Naive thymus-derived CD8-positive, alpha-beta T cell (primary cell): ENCODE results near the gene TNIP3. TPM values are rescaled to one million over a fixed set of nuclear protein-coding genes. Genes with fewer than 3 reads are reported as not detected.
A peak's percentile ranks its signal among the peaks of the same experiment; 100 is the strongest.

Source experiments
- ATAC-seq, 2 donors: fragments of 150-1000 bp; cut with Tn5 transposase in 1 of 2; sonication (Bioruptor Pico), chemical (Tn5 transposase) in 1 of 2; 1 replicate in 1 of 2; 2 replicates in 1 of 2; pipeline ENCODE4 v1.10.0; 2021; ENCODE audit warnings: mild to moderate bottlenecking in 2 of 2, moderate library complexity in 2 of 2
- POLR2A ChIA-PET: fragments of 350-600 bp; sonication (Branson Sonifier 250); formaldehyde crosslinking; loops from one replicate; lab custom pipeline; 2021; ENCODE audit warnings: antibody characterized with exemption; lab: Charles Lee
- DNase-seq, 10 donors: peaks; one replicate each; pipeline versions ENCODE4 v3.0.0 to v3.0.0-alpha.2; 2020 to 2022
- H3K27ac Mint-ChIP-seq, 10 donors: one replicate each; pipeline ENCODE4 v1.8.0; 2020 to 2022; ENCODE audit warnings: mild to moderate bottlenecking in 10 of 10, mixed read lengths in 10 of 10, moderate library complexity in 4 of 10, inconsistent platforms in 1 of 10
- H3K27me3 Mint-ChIP-seq, 5 donors: one replicate each; pipeline ENCODE4 v1.8.0; 2021 to 2022; ENCODE audit warnings: mixed read lengths in 5 of 5
- H3K36me3 Mint-ChIP-seq, 3 donors: one replicate each; pipeline ENCODE4 v1.8.0; 2020 to 2022; ENCODE audit warnings: mixed read lengths in 3 of 3, mild to moderate bottlenecking in 2 of 3, inconsistent platforms in 1 of 3
- H3K4me1 Mint-ChIP-seq, 4 donors: one replicate each; pipeline ENCODE4 v1.8.0; 2021 to 2022; ENCODE audit warnings: mixed read lengths in 4 of 4
- H3K4me3 Mint-ChIP-seq, 10 donors: one replicate each; pipeline ENCODE4 v1.8.0; 2020 to 2022; ENCODE audit warnings: mild to moderate bottlenecking in 10 of 10, mixed read lengths in 10 of 10, moderate library complexity in 6 of 10, inconsistent platforms in 1 of 10
- H3K9me3 Mint-ChIP-seq, 9 donors: one replicate each; pipeline ENCODE4 v1.8.0; 2020 to 2022; ENCODE audit warnings: mixed read lengths in 9 of 9, mild to moderate bottlenecking in 3 of 9, inconsistent platforms in 1 of 9, moderate library complexity in 1 of 9
- polyA plus RNA-seq, 3 donors: library from polyadenylated mRNA; unstranded; fragments of 300-500 nt; fragmentation: Illumina TruSeq; gene quantifications; one replicate each; pipeline ENCODE4 v1.2.3, GENCODE V29; 2021
- total RNA-seq, 8 experiments: library from RNA in 2 of 8; stranded (reverse) in 2 of 8; gene quantifications; one replicate each; pipeline ENCODE4 v1.2.3 and lab custom pipeline; 2021 to 2026

Gene TNIP3
- total and polyA plus RNA-seq, 5 experiments from 2014 or later, result 0.29 to 8.0 (median 0.88) TPM

- Mint-ChIP-seq H3K27ac (no peak overlapping the region), H3K4me3 (no peak overlapping the region), H3K36me3 (peaks cover 0 to 2% (median 0%) of the 10 kb centered on the region in 3 donors), H3K27me3 (no peaks in the 10 kb centered on the region), H3K4me1 (peaks cover 8 to 43% (median 25%) of the 10 kb centered on the region in 4 donors), H3K9me3 (peaks cover 0 to 6% (median 0%) of the 10 kb centered on the region in 9 donors)
- POLR2A ChIA-PET, result no interaction called here
- DNase-seq (no peak), ATAC-seq (no peak)
Observed at GRCh38 chr4:121127100-121127499, 37.0 kb downstream of the TNIP3 start.

- POLR2A ChIA-PET, result no interaction called here
- Mint-ChIP-seq H3K36me3 (peaks cover 0 to 2% (median 0%) of the 10 kb centered on the region in 3 donors), H3K27me3 (no peaks in the 10 kb centered on the region), H3K9me3 (peaks cover 0 to 6% (median 0%) of the 10 kb centered on the region in 9 donors), H3K27ac (no peak overlapping the region), H3K4me3 (no peak overlapping the region), H3K4me1 (peaks cover 8 to 43% (median 24%) of the 10 kb centered on the region in 4 donors)
- DNase-seq, result no peak
- ATAC-seq, result no peak
Observed at GRCh38 chr4:121126449-121127006, 37.6 kb downstream of the TNIP3 start.

- H3K27me3 Mint-ChIP-seq, result no peaks in the 10 kb centered on the region
- DNase-seq, result no peak
- H3K9me3 Mint-ChIP-seq, result peaks cover 0 to 6% (median 0%) of the 10 kb centered on the region in 9 donors
- H3K27ac Mint-ChIP-seq, result peak overlapping the region in 2 of 10 donors; percentile 34 to 37
- ATAC-seq, result no peak
- peak overlapping the region in 1 of 10 donors; percentile 17 for H3K4me3 Mint-ChIP-seq
- POLR2A ChIA-PET, result no interaction called here
- peaks cover 8 to 43% (median 24%) of the 10 kb centered on the region in 4 donors for H3K4me1 Mint-ChIP-seq
- peaks cover 0 to 2% (median 0%) of the 10 kb centered on the region in 3 donors for H3K36me3 Mint-ChIP-seq
Observed at GRCh38 chr4:121125498-121125885, 38.6 kb downstream of the TNIP3 start.

- POLR2A ChIA-PET, result no interaction called here
- DNase-seq, result no peak
- no peak overlapping the region for H3K27ac Mint-ChIP-seq
- no peaks in the 10 kb centered on the region for H3K9me3 Mint-ChIP-seq
- no peak for ATAC-seq
- no peaks in the 10 kb centered on the region for H3K36me3 Mint-ChIP-seq
- peaks cover 6 to 50% (median 28%) of the 10 kb centered on the region in 4 donors for H3K4me1 Mint-ChIP-seq
- H3K4me3 Mint-ChIP-seq, result no peak overlapping the region
- H3K27me3 Mint-ChIP-seq, result no peaks in the 10 kb centered on the region
Observed at GRCh38 chr4:121122661-121123060, 41.5 kb downstream of the TNIP3 start.

- no peaks in the 10 kb centered on the region for H3K27me3 Mint-ChIP-seq
- DNase-seq, result no peak
- H3K9me3 Mint-ChIP-seq, result no peaks in the 10 kb centered on the region
- no peaks in the 10 kb centered on the region for H3K36me3 Mint-ChIP-seq
- no peak for ATAC-seq
- H3K27ac Mint-ChIP-seq, result no peak overlapping the region
- peaks cover 4 to 24% (median 15%) of the 10 kb centered on the region in 4 donors for H3K4me1 Mint-ChIP-seq
- POLR2A ChIA-PET, result no interaction called here
- H3K4me3 Mint-ChIP-seq, result no peak overlapping the region
Observed at GRCh38 chr4:121119715-121120114, 44.4 kb downstream of the TNIP3 start.

GRCh38 chr4:121118344-121118743 lies 45.8 kb downstream of the TNIP3 start:
- Mint-ChIP-seq H3K27ac (peak overlapping the region in 3 of 10 donors; percentile 29 to 66 (median 65)), H3K9me3 (no peaks in the 10 kb centered on the region), H3K36me3 (no peaks in the 10 kb centered on the region), H3K4me1 (peaks cover 7 to 24% (median 20%) of the 10 kb centered on the region in 4 donors), H3K4me3 (peak overlapping the region in 1 of 10 donors; percentile 3), H3K27me3 (no peaks in the 10 kb centered on the region)
- DNase-seq (no peak), ATAC-seq (no peak)
- POLR2A ChIA-PET, result no interaction called here

GRCh38 chr4:121114756-121115155 lies 49.4 kb downstream of the TNIP3 start:
- Mint-ChIP-seq H3K36me3 (no peaks in the 10 kb centered on the region), H3K9me3 (no peaks in the 10 kb centered on the region), H3K4me1 (peaks cover 8 to 24% (median 21%) of the 10 kb centered on the region in 4 donors), H3K4me3 (no peak overlapping the region), H3K27ac (no peak overlapping the region), H3K27me3 (no peaks in the 10 kb centered on the region)
- ATAC-seq (no peak), DNase-seq (no peak)
- POLR2A ChIA-PET, result no interaction called here

GRCh38 chr4:121112530-121112929 lies 51.6 kb downstream of the TNIP3 start:
- Mint-ChIP-seq H3K9me3 (no peaks in the 10 kb centered on the region), H3K27ac (no peak overlapping the region), H3K4me3 (no peak overlapping the region), H3K36me3 (no peaks in the 10 kb centered on the region), H3K27me3 (no peaks in the 10 kb centered on the region), H3K4me1 (peaks cover 9 to 22% (median 15%) of the 10 kb centered on the region in 4 donors)
- DNase-seq, result peak in 1 of 10 donors; percentile 8
- ATAC-seq, result no peak
- POLR2A ChIA-PET, result no interaction called here

GRCh38 chr4:121108557-121108956 lies 55.6 kb downstream of the TNIP3 start:
- ATAC-seq (peak in 1 of 2 donors; percentile 25), DNase-seq (no peak)
- peaks cover 0 to 10% (median 0%) of the 10 kb centered on the region in 9 donors for H3K9me3 Mint-ChIP-seq
- no peak overlapping the region for H3K4me3 Mint-ChIP-seq
- H3K4me1 Mint-ChIP-seq, result peaks cover 5 to 16% (median 11%) of the 10 kb centered on the region in 4 donors
- POLR2A ChIA-PET, result interaction anchor here (1.3 kb wide), 1 partner anchor 83 kb away, joined by 3 read pairs; no protein-coding TSS in a partner anchor
- H3K27ac Mint-ChIP-seq, result peak overlapping the region in 1 of 10 donors; percentile 41
- no peaks in the 10 kb centered on the region for H3K36me3 Mint-ChIP-seq
- H3K27me3 Mint-ChIP-seq, result peaks cover 0 to 2% (median 0%) of the 10 kb centered on the region in 5 donors

GRCh38 chr4:121107507-121107906 lies 56.6 kb downstream of the TNIP3 start:
- peaks cover 2 to 15% (median 11%) of the 10 kb centered on the region in 4 donors for H3K4me1 Mint-ChIP-seq
- POLR2A ChIA-PET, result interaction anchor here (1.3 kb wide), 1 partner anchor 85 kb away, joined by 3 read pairs; no protein-coding TSS in a partner anchor

GRCh38 chr4:121100093-121100775 lies 63.9 kb downstream of the TNIP3 start:
- H3K36me3 Mint-ChIP-seq, result no peaks in the 10 kb centered on the region
- POLR2A ChIA-PET, result no interaction called here
- no peak overlapping the region for H3K4me3 Mint-ChIP-seq
- ATAC-seq (no peak), DNase-seq (no peak)
- no peaks in the 10 kb centered on the region for H3K4me1 Mint-ChIP-seq
- peaks cover 0 to 3% (median 0%) of the 10 kb centered on the region in 9 donors for H3K9me3 Mint-ChIP-seq
- no peaks in the 10 kb centered on the region for H3K27me3 Mint-ChIP-seq
- H3K27ac Mint-ChIP-seq, result no peak overlapping the region

More at GRCh38 chr4:121107507-121107906, 56.6 kb downstream of the TNIP3 start:
- ATAC-seq (no peak), DNase-seq (no peak)
- Mint-ChIP-seq H3K36me3 (no peaks in the 10 kb centered on the region), H3K27me3 (peaks cover 0 to 2% (median 0%) of the 10 kb centered on the region in 5 donors), H3K4me3 (no peak overlapping the region), H3K27ac (no peak overlapping the region), H3K9me3 (peaks cover 0 to 10% (median 0%) of the 10 kb centered on the region in 9 donors)

GRCh38 chr4:121098266-121098665 lies 65.9 kb downstream of the TNIP3 start:
- ATAC-seq (no peak), DNase-seq (no peak)
- Mint-ChIP-seq H3K27ac (peak overlapping the region in 2 of 10 donors; percentile 3 to 38), H3K4me3 (no peak overlapping the region), H3K9me3 (no peaks in the 10 kb centered on the region), H3K27me3 (no peaks in the 10 kb centered on the region), H3K4me1 (no peaks in the 10 kb centered on the region), H3K36me3 (no peaks in the 10 kb centered on the region)
- POLR2A ChIA-PET, result no interaction called here

- Mint-ChIP-seq H3K4me1 (no peaks in the 10 kb centered on the region), H3K27me3 (no peaks in the 10 kb centered on the region), H3K27ac (no peak overlapping the region), H3K4me3 (no peak overlapping the region), H3K36me3 (no peaks in the 10 kb centered on the region), H3K9me3 (no peaks in the 10 kb centered on the region)
- ATAC-seq (no peak), DNase-seq (peak in 3 of 10 donors; percentile 41 to 54 (median 51))
- POLR2A ChIA-PET, result no interaction called here
Observed at GRCh38 chr4:121096629-121097028, 67.5 kb downstream of the TNIP3 start.
